Parathyroid adenoma (tissue), 2 donors: ENCODE data around the gene TUFT1.

Experiments used
- H2AFZ ChIP-seq: fragments of 300-600 bp; sonication (generic); one replicate; pipeline ENCODE4 v1.7.0; 2017; ENCODE audit warnings: antibody characterized with exemption, mild to moderate bottlenecking
- H3K27ac ChIP-seq: fragments of 300-600 bp; sonication (generic); one replicate; pipeline ENCODE4 v1.7.0; 2017
- H3K27me3 ChIP-seq: fragments of 300-600 bp; sonication (generic); one replicate; pipeline ENCODE4 v1.7.0; 2017; ENCODE audit warnings: low read length; ENCODE audit not compliant: control insufficient read depth, insufficient read depth
- H3K36me3 ChIP-seq: fragments of 300-600 bp; sonication (generic); one replicate; pipeline ENCODE4 v1.7.0; 2017; ENCODE audit warnings: low read length; ENCODE audit not compliant: control insufficient read depth, insufficient read depth
- H3K4me1 ChIP-seq: fragments of 300-600 bp; sonication (generic); one replicate; pipeline ENCODE4 v1.7.0; 2017; ENCODE audit warnings: control low read depth
- H3K4me2 ChIP-seq: fragments of 300-600 bp; sonication (generic); one replicate; pipeline ENCODE4 v1.7.0; 2017; ENCODE audit warnings: low read length
- H3K4me3 ChIP-seq: fragments of 300-600 bp; sonication (generic); one replicate; pipeline ENCODE4 v1.7.0; 2017; ENCODE audit warnings: low read depth, low read length
- H3K79me2 ChIP-seq: fragments of 300-600 bp; sonication (generic); one replicate; pipeline ENCODE4 v1.7.0; 2017; ENCODE audit warnings: control low read depth
- H3K9ac ChIP-seq: fragments of 300-600 bp; sonication (generic); one replicate; pipeline ENCODE4 v1.7.0; 2017; ENCODE audit warnings: mild to moderate bottlenecking
- H3K9me3 ChIP-seq: fragments of 300-600 bp; sonication (generic); one replicate; pipeline ENCODE4 v1.7.0; 2017; ENCODE audit warnings: low read length; ENCODE audit not compliant: control insufficient read depth
- CTCF ChIP-seq: fragments of 300-600 bp; sonication (generic); IDR thresholded peaks from one replicate; pipeline ENCODE4 v1.7.0; 2017; ENCODE audit warnings: antibody characterized with exemption, mild to moderate bottlenecking
- donor health status: primary hyperparathyroidism.

Gene TUFT1

GRCh38 chr1:151621351-151621750, 81.2 kb downstream of the TUFT1 start:
- Histone ChIP-seq H3K79me2 (peaks cover 9% of the 10 kb centered on the region), H3K9me3 (no peaks in the 10 kb centered on the region), H3K36me3 (no peaks in the 10 kb centered on the region), H2AFZ (no peak overlapping the region), H3K27me3 (no peaks in the 10 kb centered on the region), H3K4me1 (peaks cover 5% of the 10 kb centered on the region), H3K27ac (peak overlapping the region; percentile 49), H3K4me3 (no peak overlapping the region), H3K4me2 (no peak overlapping the region), H3K9ac (no peak overlapping the region)
- TF ChIP-seq CTCF, result no peak

- TF ChIP-seq CTCF, result no peak
- no peak overlapping the region for H3K4me2 ChIP-seq
- peaks cover 15% of the 10 kb centered on the region for H3K79me2 ChIP-seq
Measured at GRCh38 chr1:151624783-151625182, 84.7 kb downstream of the TUFT1 start.

GRCh38 chr1:151626740-151627334, 86.7 kb downstream of the TUFT1 start:
- TF ChIP-seq CTCF, result no peak
- Histone ChIP-seq H3K79me2 (peaks cover 15% of the 10 kb centered on the region), H3K4me1 (peaks cover 4% of the 10 kb centered on the region), H3K27ac (no peak overlapping the region), H2AFZ (no peak overlapping the region), H3K27me3 (no peaks in the 10 kb centered on the region), H3K4me3 (no peak overlapping the region), H3K9ac (no peak overlapping the region), H3K9me3 (no peaks in the 10 kb centered on the region), H3K4me2 (no peak overlapping the region), H3K36me3 (no peaks in the 10 kb centered on the region)

More at GRCh38 chr1:151624783-151625182, 84.7 kb downstream of the TUFT1 start:
- H3K36me3 ChIP-seq, result no peaks in the 10 kb centered on the region
- no peak overlapping the region for H3K4me3 ChIP-seq
- no peak overlapping the region for H2AFZ ChIP-seq
- no peaks in the 10 kb centered on the region for H3K9me3 ChIP-seq
- no peaks in the 10 kb centered on the region for H3K27me3 ChIP-seq
- H3K9ac ChIP-seq, result no peak overlapping the region
- H3K27ac ChIP-seq, result no peak overlapping the region
- peaks cover 5% of the 10 kb centered on the region for H3K4me1 ChIP-seq

- Histone ChIP-seq H3K36me3 (no peaks in the 10 kb centered on the region), H2AFZ (no peak overlapping the region), H3K27ac (no peak overlapping the region), H3K9ac (no peak overlapping the region), H3K4me2 (no peak overlapping the region), H3K9me3 (no peaks in the 10 kb centered on the region), H3K27me3 (no peaks in the 10 kb centered on the region), H3K79me2 (peaks cover 9% of the 10 kb centered on the region), H3K4me1 (no peaks in the 10 kb centered on the region), H3K4me3 (no peak overlapping the region)
- TF ChIP-seq CTCF, result no peak
Measured at GRCh38 chr1:151629278-151629677, 89.2 kb downstream of the TUFT1 start.
